Measurements from ENCODE around the gene HM13. TPM values are rescaled to one million over a fixed set of nuclear protein-coding genes. Genes with fewer than 3 reads are reported as not detected.
"Not testable (repeated sequence)": the region's sequence is repeated elsewhere in the genome, so short reads cannot be mapped to it uniquely, and the experiment has no call there.

Gene HM13
- total RNA-seq, 2 donors from 2014 or later = 129 to 164 TPM

GRCh38 chr20:31489152-31489551 is 25.1 kb upstream of the HM13 start:
- no peak for ATAC-seq (replicated peaks)
- Mint-ChIP-seq H3K4me3 (no peak overlapping the region), H3K4me1 (no peaks in the 10 kb centered on the region), H3K36me3 (ENCODE audit: low read depth) (no peaks in the 10 kb centered on the region), H3K27me3 (peaks cover 10% of the 10 kb centered on the region), H3K27ac (no peak overlapping the region), H3K9me3 (no peaks in the 10 kb centered on the region)

GRCh38 chr20:31490752-31491151 is 23.5 kb upstream of the HM13 start:
- no peaks in the 10 kb centered on the region for H3K36me3 Mint-ChIP-seq (ENCODE audit: low read depth)
- no peaks in the 10 kb centered on the region for H3K4me1 Mint-ChIP-seq
- ATAC-seq (replicated peaks) = no peak
- H3K9me3 Mint-ChIP-seq = no peaks in the 10 kb centered on the region
- peaks cover 12% of the 10 kb centered on the region for H3K27me3 Mint-ChIP-seq
- no peak overlapping the region for H3K27ac Mint-ChIP-seq
- H3K4me3 Mint-ChIP-seq = no peak overlapping the region

GRCh38 chr20:31494131-31494530 is 20.1 kb upstream of the HM13 start:
- Mint-ChIP-seq H3K36me3 (ENCODE audit: low read depth) (no peaks in the 10 kb centered on the region), H3K9me3 (no peaks in the 10 kb centered on the region), H3K27ac (no peak overlapping the region), H3K27me3 (peaks cover 16% of the 10 kb centered on the region), H3K4me3 (no peak overlapping the region), H3K4me1 (no peaks in the 10 kb centered on the region)
- ATAC-seq (replicated peaks) = no peak

- ATAC-seq (replicated peaks) = no peak
- H3K4me1 Mint-ChIP-seq = no peaks in the 10 kb centered on the region
- H3K4me3 Mint-ChIP-seq = no peak overlapping the region
- H3K9me3 Mint-ChIP-seq = no peaks in the 10 kb centered on the region
- no peaks in the 10 kb centered on the region for H3K36me3 Mint-ChIP-seq (ENCODE audit: low read depth)
- H3K27ac Mint-ChIP-seq = no peak overlapping the region
- peaks cover 16% of the 10 kb centered on the region for H3K27me3 Mint-ChIP-seq
Measured at GRCh38 chr20:31496761-31497295, 17.4 kb upstream of the HM13 start.

GRCh38 chr20:31497838-31498540 is 16.3 kb upstream of the HM13 start:
- Mint-ChIP-seq H3K27ac (no peak overlapping the region), H3K9me3 (no peaks in the 10 kb centered on the region), H3K4me1 (no peaks in the 10 kb centered on the region), H3K36me3 (ENCODE audit: low read depth) (no peaks in the 10 kb centered on the region), H3K27me3 (peaks cover 16% of the 10 kb centered on the region), H3K4me3 (no peak overlapping the region)
- no peak for ATAC-seq (replicated peaks)

GRCh38 chr20:31500527-31500926 is 13.7 kb upstream of the HM13 start:
- Mint-ChIP-seq H3K9me3 (no peaks in the 10 kb centered on the region), H3K36me3 (ENCODE audit: low read depth) (no peaks in the 10 kb centered on the region), H3K27ac (no peak overlapping the region), H3K4me1 (no peaks in the 10 kb centered on the region), H3K27me3 (peaks cover 10% of the 10 kb centered on the region), H3K4me3 (no peak overlapping the region)
- no peak for ATAC-seq (replicated peaks)

- not testable (repeated sequence) for H3K36me3 Mint-ChIP-seq (ENCODE audit: low read depth); H3K4me1 Mint-ChIP-seq; H3K27me3 Mint-ChIP-seq; H3K9me3 Mint-ChIP-seq; H3K4me3 Mint-ChIP-seq; H3K27ac Mint-ChIP-seq
- ATAC-seq (replicated peaks) = peak; percentile 97
Measured at GRCh38 chr20:31502884-31503673, 11.2 kb upstream of the HM13 start.

GRCh38 chr20:31505903-31506302 is 8.3 kb upstream of the HM13 start:
- H3K27ac Mint-ChIP-seq = no peak overlapping the region
- H3K4me1 Mint-ChIP-seq = no peaks in the 10 kb centered on the region
- peaks cover 9% of the 10 kb centered on the region for H3K27me3 Mint-ChIP-seq
- H3K36me3 Mint-ChIP-seq (ENCODE audit: low read depth) = no peaks in the 10 kb centered on the region
- no peak for ATAC-seq (replicated peaks)
- H3K4me3 Mint-ChIP-seq = no peak overlapping the region
- no peaks in the 10 kb centered on the region for H3K9me3 Mint-ChIP-seq

GRCh38 chr20:31508517-31509244 is 5.6 kb upstream of the HM13 start:
- no peak for ATAC-seq (replicated peaks)
- Mint-ChIP-seq H3K4me1 (no peaks in the 10 kb centered on the region), H3K36me3 (ENCODE audit: low read depth) (no peaks in the 10 kb centered on the region), H3K27me3 (peaks cover 9% of the 10 kb centered on the region), H3K9me3 (no peaks in the 10 kb centered on the region), H3K27ac (no peak overlapping the region), H3K4me3 (no peak overlapping the region)

GRCh38 chr20:31515072-31515774 is 981 bp downstream of the HM13 start:
- ATAC-seq (replicated peaks) = no peak
- no peak overlapping the region for H3K4me3 Mint-ChIP-seq
- peaks cover 16% of the 10 kb centered on the region for H3K36me3 Mint-ChIP-seq (ENCODE audit: low read depth)
- H3K27me3 Mint-ChIP-seq = no peaks in the 10 kb centered on the region
- H3K9me3 Mint-ChIP-seq = no peaks in the 10 kb centered on the region
- H3K4me1 Mint-ChIP-seq = peaks cover 8% of the 10 kb centered on the region
- H3K27ac Mint-ChIP-seq = no peak overlapping the region

GRCh38 chr20:31515775-31516107 is 1.5 kb downstream of the HM13 start:
- H3K36me3 Mint-ChIP-seq (ENCODE audit: low read depth) = peaks cover 21% of the 10 kb centered on the region
- no peak overlapping the region for H3K27ac Mint-ChIP-seq
- no peaks in the 10 kb centered on the region for H3K9me3 Mint-ChIP-seq
- H3K27me3 Mint-ChIP-seq = no peaks in the 10 kb centered on the region
- peaks cover 13% of the 10 kb centered on the region for H3K4me1 Mint-ChIP-seq
- ATAC-seq (replicated peaks) = peak; percentile 33
- H3K4me3 Mint-ChIP-seq = no peak overlapping the region

GRCh38 chr20:31516166-31516565 is 1.9 kb downstream of the HM13 start:
- ATAC-seq (replicated peaks) = no peak
- Mint-ChIP-seq H3K36me3 (ENCODE audit: low read depth) (peaks cover 26% of the 10 kb centered on the region), H3K4me1 (peaks cover 14% of the 10 kb centered on the region), H3K27me3 (no peaks in the 10 kb centered on the region), H3K27ac (no peak overlapping the region), H3K9me3 (no peaks in the 10 kb centered on the region), H3K4me3 (no peak overlapping the region)

- no peaks in the 10 kb centered on the region for H3K27me3 Mint-ChIP-seq
- ATAC-seq (replicated peaks) = peak; percentile 53
- H3K4me1 Mint-ChIP-seq = peaks cover 14% of the 10 kb centered on the region
- no peak overlapping the region for H3K27ac Mint-ChIP-seq
- no peak overlapping the region for H3K4me3 Mint-ChIP-seq
- H3K36me3 Mint-ChIP-seq (ENCODE audit: low read depth) = peaks cover 30% of the 10 kb centered on the region
- no peaks in the 10 kb centered on the region for H3K9me3 Mint-ChIP-seq
Measured at GRCh38 chr20:31516651-31517050, 2.4 kb downstream of the HM13 start.

- H3K4me3 Mint-ChIP-seq = no peak overlapping the region
- no peaks in the 10 kb centered on the region for H3K9me3 Mint-ChIP-seq
- H3K27me3 Mint-ChIP-seq = no peaks in the 10 kb centered on the region
- ATAC-seq (replicated peaks) = no peak
- peaks cover 37% of the 10 kb centered on the region for H3K36me3 Mint-ChIP-seq (ENCODE audit: low read depth)
- H3K27ac Mint-ChIP-seq = no peak overlapping the region
- peaks cover 18% of the 10 kb centered on the region for H3K4me1 Mint-ChIP-seq
Measured at GRCh38 chr20:31517373-31517772, 3.1 kb downstream of the HM13 start.

Measured in activated T-helper 17 cell treated with anti-CD3 and anti-CD28 coated beads, Interleukin-2, amount 50 U/mL, for 72 hours (primary cell).